GM11168 (cell line): ENCODE data around the gene MKNK2.

Source experiments
- in situ Hi-C: fragments of 300-500 bp; cut with MboI; formaldehyde crosslinking; loops from one replicate; pipeline ENCODE4 v1.12.0; 2022; ENCODE audit warnings: low sequenced_read_pairs; ENCODE audit not compliant: unreplicated experiment

Gene MKNK2

GRCh38 chr19:2060884-2061494, 9.9 kb upstream of the MKNK2 start:
- in situ Hi-C loops = no loop called here

DNA sequence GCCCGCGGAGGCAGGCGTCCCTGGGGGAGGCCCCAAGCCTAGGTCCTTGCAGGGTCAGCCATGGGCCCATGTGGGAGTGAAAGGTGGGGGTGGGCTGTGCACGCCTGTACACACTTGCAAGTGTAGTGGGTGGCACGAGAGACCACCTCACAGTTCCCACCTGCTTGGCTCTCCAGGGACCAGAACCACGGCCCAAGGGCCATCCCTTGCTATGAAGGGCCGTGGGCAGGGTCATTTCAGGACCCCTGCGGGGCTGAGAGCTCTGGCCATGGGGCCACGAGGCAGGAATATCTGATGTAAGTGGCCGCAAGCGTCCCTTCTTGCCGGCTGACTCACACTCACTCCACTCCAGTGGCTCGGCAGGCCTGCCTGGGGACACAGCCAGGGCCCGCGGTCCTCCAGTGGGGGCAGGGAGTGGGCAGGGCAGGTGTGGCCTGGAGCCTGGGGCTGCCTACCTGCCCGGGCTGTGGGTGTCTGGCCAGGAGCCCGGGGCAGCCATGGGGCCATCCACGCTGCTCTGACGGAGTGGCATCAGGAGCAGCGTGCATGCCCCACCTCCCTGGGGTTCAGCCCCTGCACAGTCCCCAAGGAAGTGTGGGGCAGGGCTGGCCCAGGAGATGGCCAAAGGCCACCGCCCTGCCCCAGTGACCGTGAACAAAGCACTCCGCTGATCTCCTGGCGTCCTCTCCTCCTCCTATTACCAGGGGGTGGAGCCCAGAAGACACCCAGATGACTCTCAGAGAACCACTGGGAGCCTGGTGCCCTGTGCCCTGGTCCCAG, 8.6 kb upstream of the MKNK2 start:
- in situ Hi-C loops = no loop called here

- in situ Hi-C loops = no loop called here
Measured at GRCh38 chr19:2058570-2059421, 7.8 kb upstream of the MKNK2 start.

DNA sequence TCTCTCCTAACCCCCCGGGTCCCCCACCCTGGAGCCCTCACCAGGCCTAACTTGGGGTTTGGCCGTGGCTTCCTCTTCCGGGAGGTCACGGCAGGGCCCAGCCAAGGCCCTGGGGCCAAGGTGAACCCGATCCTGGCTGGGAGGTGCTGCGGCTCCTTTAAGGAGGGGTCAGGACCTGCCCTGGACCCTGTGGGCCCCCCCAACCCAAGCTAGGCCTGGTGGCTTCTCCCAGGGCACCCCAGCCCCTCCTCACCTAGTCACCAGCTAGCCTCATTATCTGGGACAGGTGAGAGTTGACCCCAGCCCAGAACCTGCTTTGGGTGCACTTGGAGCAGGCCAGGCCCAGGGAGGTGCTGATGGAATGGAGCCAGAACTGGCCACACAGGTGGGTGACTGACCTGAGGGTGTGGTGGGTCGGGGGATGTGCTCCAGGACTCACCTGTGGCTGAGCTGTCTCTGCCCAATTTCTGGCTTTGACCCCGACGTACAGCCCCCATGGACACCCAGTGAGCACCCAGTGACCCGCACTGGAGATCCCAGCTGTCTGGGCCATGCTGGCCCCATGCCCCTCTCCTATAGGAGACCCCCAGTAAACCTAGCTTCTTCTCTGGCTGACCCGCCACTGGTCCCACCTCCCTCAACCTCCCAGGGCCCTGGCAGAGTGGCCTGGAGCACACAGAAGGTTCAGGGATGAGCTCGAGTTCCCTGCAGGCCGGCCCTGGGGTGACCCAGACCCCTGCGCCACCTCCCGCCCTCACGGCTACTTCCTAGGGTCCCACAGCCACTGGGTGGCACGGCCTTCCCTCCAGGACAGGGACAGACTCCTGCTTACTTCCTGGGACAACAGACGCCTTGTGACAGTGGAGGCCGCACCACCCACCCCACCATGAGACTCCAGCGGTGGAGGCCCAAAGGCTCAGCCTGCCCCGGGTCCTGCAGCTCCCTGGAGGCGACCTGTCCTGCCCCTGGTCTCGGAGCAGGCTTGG, 6.7 kb upstream of the MKNK2 start:
- in situ Hi-C loops = no loop called here

DNA sequence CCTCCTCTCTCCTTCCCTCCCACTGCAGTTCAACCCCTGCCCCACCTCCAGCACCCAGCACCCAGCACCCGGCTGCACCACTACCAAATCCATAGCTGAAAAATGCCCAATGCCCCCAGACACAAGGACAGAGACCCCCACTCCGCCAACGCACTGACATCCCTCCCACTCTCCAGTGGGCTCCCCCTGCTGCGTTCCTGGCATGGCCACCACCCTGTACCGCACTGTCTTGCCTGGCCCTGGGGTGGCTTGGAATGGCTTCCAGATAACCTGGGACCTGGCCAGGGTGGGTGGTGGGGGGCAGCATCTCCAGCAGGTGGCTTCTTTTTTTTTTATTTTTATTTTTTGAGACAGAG, 5.8 kb upstream of the MKNK2 start:
- in situ Hi-C loops = no loop called here

DNA sequence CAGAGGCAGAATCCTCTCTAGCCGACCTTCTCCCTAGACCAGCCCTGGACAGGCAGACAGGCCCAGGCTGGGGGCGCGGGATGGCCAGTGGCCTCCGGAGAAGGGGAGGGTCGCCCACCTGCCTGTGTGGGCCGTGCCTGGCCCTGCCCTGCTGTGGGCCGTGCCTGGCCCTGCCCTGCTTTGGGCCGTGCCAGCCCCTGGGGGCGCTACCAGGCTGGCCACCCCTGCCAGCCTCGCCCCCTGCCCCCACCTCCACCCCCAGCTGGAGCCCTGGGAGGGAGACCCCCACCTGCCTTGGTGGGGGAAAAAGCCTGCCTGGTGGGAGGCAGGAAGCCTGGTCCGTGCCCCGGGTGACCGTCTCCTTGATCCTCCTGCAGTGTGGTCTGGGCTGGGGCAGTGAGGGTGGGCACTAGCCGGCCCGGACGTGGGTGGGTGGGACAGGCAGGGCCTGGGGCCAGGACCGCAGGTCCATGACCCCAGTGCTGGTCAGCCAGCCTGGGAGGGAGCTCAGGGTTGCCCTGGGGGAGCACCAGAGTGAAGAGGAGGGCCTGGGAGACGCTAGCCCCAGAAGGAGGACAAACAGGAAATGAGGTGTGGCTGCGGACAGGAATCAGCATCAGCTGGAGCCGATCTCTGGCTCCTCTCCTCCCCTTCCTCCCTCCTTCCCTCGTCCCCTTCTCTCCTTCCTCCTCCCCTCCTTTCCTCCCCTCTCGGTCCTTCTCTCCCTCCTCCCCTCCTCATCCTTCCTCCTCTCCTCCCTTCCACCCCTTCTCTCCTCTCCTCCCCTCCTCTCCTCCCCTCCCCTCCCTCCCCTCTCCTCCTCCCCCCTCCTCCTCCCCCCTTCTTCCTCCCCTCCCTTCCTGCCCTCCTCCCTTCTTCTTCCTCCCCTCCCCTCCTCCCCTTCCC, 5.1 kb upstream of the MKNK2 start:
- in situ Hi-C loops = no loop called here

- in situ Hi-C loops = no loop called here
Measured at GRCh38 chr19:2054763-2055162, 3.7 kb upstream of the MKNK2 start.

GRCh38 chr19:2053601-2054389, 2.8 kb upstream of the MKNK2 start:
- in situ Hi-C loops = no loop called here

- in situ Hi-C loops = no loop called here
Measured at GRCh38 chr19:2051773-2052704, 995 bp upstream of the MKNK2 start.

DNA sequence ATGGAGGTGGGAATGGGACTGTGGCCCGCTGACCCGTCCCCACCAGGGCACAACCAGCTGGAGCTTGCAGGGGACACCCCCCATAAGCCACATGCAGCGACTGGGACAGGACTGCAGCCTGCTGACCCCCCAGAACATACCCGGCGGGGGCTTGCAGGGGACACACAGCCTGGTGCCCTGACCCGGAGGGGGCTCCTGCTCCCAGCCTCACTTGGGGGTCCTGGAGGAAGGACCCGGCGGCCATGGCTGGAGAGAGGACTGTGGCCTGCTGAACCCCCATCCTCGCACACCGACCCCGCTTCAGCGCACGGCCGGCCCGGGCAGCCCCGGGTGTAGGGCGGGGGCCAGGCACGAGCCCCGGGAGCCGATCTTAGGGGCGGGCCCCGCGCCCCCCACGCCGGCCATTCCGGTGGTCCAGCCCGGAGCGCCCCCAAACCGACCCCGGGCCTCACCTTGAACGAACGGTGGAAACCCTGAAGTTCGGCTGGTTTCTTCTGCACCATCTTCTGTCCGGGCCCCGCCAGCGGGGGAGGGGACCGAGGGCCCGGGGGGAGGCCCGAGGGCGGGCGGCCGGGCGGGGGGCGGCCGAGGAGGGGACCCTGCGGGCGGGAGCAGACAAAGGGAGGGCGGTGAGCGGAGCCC, 574 bp downstream of the MKNK2 start:
- in situ Hi-C loops = no loop called here

GRCh38 chr19:2049741-2050348, 1.2 kb downstream of the MKNK2 start:
- in situ Hi-C loops = no loop called here

DNA sequence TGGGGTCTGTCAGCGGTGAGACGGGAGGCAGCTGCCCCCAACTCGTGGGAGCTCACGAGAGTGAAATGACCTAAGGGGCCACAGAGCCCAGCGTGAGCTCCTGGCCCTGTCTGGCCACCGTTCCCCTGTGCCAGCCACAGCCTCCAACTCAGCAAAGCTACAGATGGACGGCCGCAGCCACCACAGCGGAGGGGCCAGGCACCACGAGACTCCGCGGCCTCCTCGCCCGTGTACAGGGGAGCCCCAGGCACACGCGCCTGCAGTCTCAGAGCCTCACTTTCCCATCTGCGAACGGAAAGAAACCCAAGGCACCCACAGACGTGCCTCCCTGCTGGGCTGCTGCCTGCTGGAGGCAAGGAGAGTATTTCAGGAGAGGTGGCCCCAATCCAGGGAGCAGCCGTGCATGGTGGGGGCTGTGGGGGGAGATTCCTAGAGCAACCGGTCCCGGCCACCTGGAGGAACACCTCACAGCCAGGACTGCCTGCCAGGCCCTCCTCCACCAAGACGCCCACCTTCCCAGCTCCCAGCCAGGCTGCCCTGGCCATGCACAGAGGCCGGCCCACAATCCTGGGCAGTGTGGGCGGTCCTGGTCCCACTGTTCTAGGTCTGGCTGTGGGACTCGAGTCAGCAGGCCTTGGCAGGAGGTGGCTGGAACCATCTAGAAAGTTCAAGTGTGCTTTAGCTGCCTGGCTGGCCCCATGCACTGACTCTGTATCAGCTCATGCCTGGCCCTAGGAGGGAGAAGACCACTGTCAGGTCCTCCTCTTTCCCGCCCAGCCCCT, 1.9 kb downstream of the MKNK2 start:
- in situ Hi-C loops = no loop called here

DNA sequence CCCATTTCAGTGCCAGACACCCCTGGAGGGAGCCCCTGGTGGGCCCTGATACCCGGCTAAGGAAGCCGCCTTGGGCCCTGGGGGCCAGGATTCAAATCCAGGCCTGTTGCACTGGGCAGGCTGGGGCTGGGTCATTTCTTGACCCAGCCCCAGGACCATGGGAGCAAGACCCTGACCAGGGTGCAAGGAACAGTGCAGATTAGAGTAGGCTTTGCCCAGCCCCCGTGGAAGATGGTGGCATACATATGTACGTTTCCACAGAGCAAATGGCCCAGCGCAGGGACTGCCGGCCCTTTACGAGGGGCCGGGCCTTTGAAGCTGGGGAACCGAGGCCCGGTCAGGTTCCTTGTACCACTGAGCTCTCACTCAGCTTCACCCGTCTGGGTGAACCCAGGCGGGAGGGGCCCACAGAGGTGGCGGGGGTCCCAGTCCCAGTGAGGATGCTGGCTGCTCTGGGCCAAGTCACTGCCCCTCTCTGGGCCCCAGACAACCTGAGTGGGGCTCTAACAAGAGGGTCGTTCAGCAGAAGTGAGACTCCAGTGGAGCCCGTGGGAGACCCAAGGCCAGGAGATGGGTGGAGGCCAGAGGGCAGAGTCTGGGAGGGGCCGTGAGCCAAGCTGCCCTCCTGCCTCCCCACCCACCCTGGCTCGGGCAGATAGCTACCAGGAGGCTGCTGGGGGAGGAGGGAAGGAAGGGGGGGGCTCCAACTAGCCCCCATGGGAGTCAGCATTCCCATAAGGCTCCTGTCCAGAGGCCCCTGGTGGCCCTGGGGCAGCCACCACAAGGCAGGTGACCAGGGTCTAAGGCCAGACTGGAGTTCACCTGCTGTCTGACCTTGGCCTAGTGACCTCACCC, 2.7 kb downstream of the MKNK2 start:
- in situ Hi-C loops = no loop called here

- in situ Hi-C loops = no loop called here
Measured at GRCh38 chr19:2047449-2048103, 3.5 kb downstream of the MKNK2 start.
